ENCODE results near the gene C19orf44.

DNA sequence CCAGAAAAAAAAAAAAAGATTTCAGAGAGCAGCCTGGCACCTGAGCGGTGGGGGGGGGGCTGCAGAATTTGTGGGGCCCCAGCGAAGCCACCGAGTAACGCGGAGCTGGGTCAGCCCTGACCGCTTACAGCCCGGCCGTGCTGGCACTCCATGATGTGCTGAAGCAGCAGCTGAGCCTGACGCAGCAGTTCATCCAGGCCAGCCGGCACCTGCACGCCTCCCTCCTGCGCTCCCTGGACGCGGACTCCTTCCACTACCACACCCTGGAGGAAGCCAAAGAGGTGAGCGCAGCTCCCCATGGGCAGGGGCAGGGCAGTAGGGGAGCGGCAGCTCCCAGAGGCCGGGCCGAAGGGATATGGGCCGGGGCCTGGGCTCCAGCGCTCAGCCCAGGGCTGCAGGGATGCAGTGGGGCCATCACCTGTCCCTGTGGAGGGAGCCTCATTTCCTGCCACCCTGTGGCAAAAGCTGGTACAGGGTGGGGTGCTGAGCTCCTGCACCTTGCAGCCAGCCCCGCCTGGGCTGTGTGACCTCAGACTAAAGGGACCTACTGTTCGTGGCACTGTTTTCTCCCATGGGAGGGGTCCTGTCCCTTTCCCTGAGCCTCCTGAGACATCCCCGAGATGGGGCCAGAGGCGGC lies 18.3 kb downstream of the C19orf44 start:
- TF ChIP-seq, protein P1, sequence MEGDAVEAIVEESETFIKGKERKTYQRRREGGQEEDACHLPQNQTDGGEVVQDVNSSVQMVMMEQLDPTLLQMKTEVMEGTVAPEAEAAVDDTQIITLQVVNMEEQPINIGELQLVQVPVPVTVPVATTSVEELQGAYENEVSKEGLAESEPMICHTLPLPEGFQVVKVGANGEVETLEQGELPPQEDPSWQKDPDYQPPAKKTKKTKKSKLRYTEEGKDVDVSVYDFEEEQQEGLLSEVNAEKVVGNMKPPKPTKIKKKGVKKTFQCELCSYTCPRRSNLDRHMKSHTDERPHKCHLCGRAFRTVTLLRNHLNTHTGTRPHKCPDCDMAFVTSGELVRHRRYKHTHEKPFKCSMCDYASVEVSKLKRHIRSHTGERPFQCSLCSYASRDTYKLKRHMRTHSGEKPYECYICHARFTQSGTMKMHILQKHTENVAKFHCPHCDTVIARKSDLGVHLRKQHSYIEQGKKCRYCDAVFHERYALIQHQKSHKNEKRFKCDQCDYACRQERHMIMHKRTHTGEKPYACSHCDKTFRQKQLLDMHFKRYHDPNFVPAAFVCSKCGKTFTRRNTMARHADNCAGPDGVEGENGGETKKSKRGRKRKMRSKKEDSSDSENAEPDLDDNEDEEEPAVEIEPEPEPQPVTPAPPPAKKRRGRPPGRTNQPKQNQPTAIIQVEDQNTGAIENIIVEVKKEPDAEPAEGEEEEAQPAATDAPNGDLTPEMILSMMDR (IDR thresholded peaks at IDR 0.05) = no peak
- no peak for TF ChIP-seq POLR2A (IDR thresholded peaks at IDR 0.05)
